ENCODE measurements around the gene DFFA. TPM values are rescaled to one million over a fixed set of nuclear protein-coding genes. Genes with fewer than 3 reads are reported as not detected.

Gene DFFA
- total RNA-seq, 1 experiment from 2014 or later, result 49.7 TPM

- POLR2A ChIA-PET (ENCODE audit: low non-redundant PET), result no interaction called here
These were observed 38.5 kb upstream of the DFFA start for GRCh38 chr1:10510520-10511493.

GRCh38 chr1:10509809-10510509, 37.6 kb upstream of the DFFA start:
- Histone ChIP-seq H3K4me1 (ENCODE audit: insufficient read depth, low read length, poor library complexity, severe bottlenecking) (peaks cover 68% of the 10 kb centered on the region), H3K9me3 (ENCODE audit: low read depth, low read length, poor library complexity, severe bottlenecking) (no peaks in the 10 kb centered on the region), H3K27me3 (replicated peaks; ENCODE audit: insufficient read depth, low read depth, low read length, poor library complexity) (no peaks in the 10 kb centered on the region), H3K27ac (ENCODE audit: low read depth, low read length, poor library complexity, severe bottlenecking) (peak overlapping the region; percentile 51), H3K4me3 (ENCODE audit: low read depth, low read length, poor library complexity, severe bottlenecking) (peak overlapping the region; percentile 11), H3K36me3 (ENCODE audit: insufficient read depth, low read length, poor library complexity, severe bottlenecking) (no peaks in the 10 kb centered on the region)
- CTCF ChIA-PET, result no interaction called here
- POLR2A ChIA-PET (ENCODE audit: low non-redundant PET), result interaction anchor here (0.6 kb wide), 2 partner anchors 60 to 1155 kb away, joined by 3 to 8 read pairs; no protein-coding TSS in a partner anchor
- DNase-seq (ENCODE audit: low spot score), result peak; percentile 41
- TF ChIP-seq CTCF (conservative IDR thresholded peaks at IDR 0.05; ENCODE audit: low read depth, low read length) (no peak), EZH2 (IDR thresholded peaks at IDR 0.05; ENCODE audit: borderline replicate concordance, low read depth, low read length, poor library complexity, severe bottlenecking) (no peak)
- no TSS peak for BruUV-seq (replicated peaks)
- intact Hi-C loops (cut with micrococcal nuclease; ENCODE audit: unreplicated experiment), result loop anchor here (5.0 kb wide), 1 partner anchor 287 kb away; the partner anchor contains the start of gene CASZ1

More at GRCh38 chr1:10510520-10511493, 38.5 kb upstream of the DFFA start:
- H3K27ac ChIP-seq (ENCODE audit: low read depth, low read length, poor library complexity, severe bottlenecking), result peak overlapping the region; percentile 51
- peaks cover 75% of the 10 kb centered on the region for H3K4me1 ChIP-seq (ENCODE audit: insufficient read depth, low read length, poor library complexity, severe bottlenecking)
- no peaks in the 10 kb centered on the region for H3K9me3 ChIP-seq (ENCODE audit: low read depth, low read length, poor library complexity, severe bottlenecking)
- H3K36me3 ChIP-seq (ENCODE audit: insufficient read depth, low read length, poor library complexity, severe bottlenecking), result no peaks in the 10 kb centered on the region
- H3K4me3 ChIP-seq (ENCODE audit: low read depth, low read length, poor library complexity, severe bottlenecking), result peak overlapping the region; percentile 11
- DNase-seq (ENCODE audit: low spot score), result peak; percentile 79
- CTCF ChIA-PET, result interaction anchor here (0.5 kb wide), 1 partner anchor 16 kb away, joined by 3 read pairs; no protein-coding TSS in a partner anchor
- BruUV-seq (replicated peaks), result no TSS peak
- TF ChIP-seq EZH2 (IDR thresholded peaks at IDR 0.05; ENCODE audit: borderline replicate concordance, low read depth, low read length, poor library complexity, severe bottlenecking) (no peak), CTCF (conservative IDR thresholded peaks at IDR 0.05; ENCODE audit: low read depth, low read length) (no peak)
- intact Hi-C loops (cut with micrococcal nuclease; ENCODE audit: unreplicated experiment), result loop anchor here (5.0 kb wide), 1 partner anchor 286 kb away; the partner anchor contains the start of gene CASZ1
- H3K27me3 ChIP-seq (replicated peaks; ENCODE audit: insufficient read depth, low read depth, low read length, poor library complexity), result no peaks in the 10 kb centered on the region

GRCh38 chr1:10508511-10508951, 36.2 kb upstream of the DFFA start:
- H3K27ac ChIP-seq (ENCODE audit: low read depth, low read length, poor library complexity, severe bottlenecking), result no peak overlapping the region
- BruUV-seq (replicated peaks), result no TSS peak
- no peaks in the 10 kb centered on the region for H3K9me3 ChIP-seq (ENCODE audit: low read depth, low read length, poor library complexity, severe bottlenecking)
- peaks cover 54% of the 10 kb centered on the region for H3K4me1 ChIP-seq (ENCODE audit: insufficient read depth, low read length, poor library complexity, severe bottlenecking)
- intact Hi-C loops (cut with micrococcal nuclease; ENCODE audit: unreplicated experiment), result no loop called here
- no peak for TF ChIP-seq EZH2 (IDR thresholded peaks at IDR 0.05; ENCODE audit: borderline replicate concordance, low read depth, low read length, poor library complexity, severe bottlenecking)
- no peak for TF ChIP-seq CTCF (conservative IDR thresholded peaks at IDR 0.05; ENCODE audit: low read depth, low read length)
- H3K4me3 ChIP-seq (ENCODE audit: low read depth, low read length, poor library complexity, severe bottlenecking), result no peak overlapping the region
- no peaks in the 10 kb centered on the region for H3K27me3 ChIP-seq (replicated peaks; ENCODE audit: insufficient read depth, low read depth, low read length, poor library complexity)
- ChIA-PET POLR2A (ENCODE audit: low non-redundant PET) (interaction anchor here (0.7 kb wide), 1 partner anchor 98 kb away, joined by 3 read pairs; no protein-coding TSS in a partner anchor), CTCF (interaction anchor here (1.6 kb wide), 1 partner anchor 14 kb away, joined by 4 read pairs; no protein-coding TSS in a partner anchor)
- no peak for DNase-seq (ENCODE audit: low spot score)
- H3K36me3 ChIP-seq (ENCODE audit: insufficient read depth, low read length, poor library complexity, severe bottlenecking), result no peaks in the 10 kb centered on the region
